ENCODE data around the gene DPH2.
A peak's percentile ranks its signal among the peaks of the same experiment; 100 is the strongest.

The DPH2 gene

DNA sequence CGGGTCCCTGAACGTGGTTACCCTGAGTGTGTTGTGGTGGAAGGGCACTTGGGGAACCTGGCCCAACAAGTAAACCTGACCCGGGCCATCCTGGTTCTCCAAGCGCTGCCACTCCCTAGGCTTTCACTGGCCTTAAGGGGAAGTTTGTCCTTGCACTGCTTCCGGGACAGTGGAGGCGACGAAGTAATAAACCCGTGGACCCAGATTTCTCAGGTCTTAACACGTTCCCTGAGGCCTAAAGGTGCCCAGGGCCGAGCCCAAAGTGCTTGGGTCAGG lies 21.3 kb downstream of the DPH2 start:
- H3K36me3 ChIP-seq (ENCODE audit: insufficient read depth, low read length), result no peaks in the 10 kb centered on the region
- TF ChIP-seq, protein P1, sequence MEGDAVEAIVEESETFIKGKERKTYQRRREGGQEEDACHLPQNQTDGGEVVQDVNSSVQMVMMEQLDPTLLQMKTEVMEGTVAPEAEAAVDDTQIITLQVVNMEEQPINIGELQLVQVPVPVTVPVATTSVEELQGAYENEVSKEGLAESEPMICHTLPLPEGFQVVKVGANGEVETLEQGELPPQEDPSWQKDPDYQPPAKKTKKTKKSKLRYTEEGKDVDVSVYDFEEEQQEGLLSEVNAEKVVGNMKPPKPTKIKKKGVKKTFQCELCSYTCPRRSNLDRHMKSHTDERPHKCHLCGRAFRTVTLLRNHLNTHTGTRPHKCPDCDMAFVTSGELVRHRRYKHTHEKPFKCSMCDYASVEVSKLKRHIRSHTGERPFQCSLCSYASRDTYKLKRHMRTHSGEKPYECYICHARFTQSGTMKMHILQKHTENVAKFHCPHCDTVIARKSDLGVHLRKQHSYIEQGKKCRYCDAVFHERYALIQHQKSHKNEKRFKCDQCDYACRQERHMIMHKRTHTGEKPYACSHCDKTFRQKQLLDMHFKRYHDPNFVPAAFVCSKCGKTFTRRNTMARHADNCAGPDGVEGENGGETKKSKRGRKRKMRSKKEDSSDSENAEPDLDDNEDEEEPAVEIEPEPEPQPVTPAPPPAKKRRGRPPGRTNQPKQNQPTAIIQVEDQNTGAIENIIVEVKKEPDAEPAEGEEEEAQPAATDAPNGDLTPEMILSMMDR (IDR thresholded peaks at IDR 0.05; ENCODE audit: borderline replicate concordance, extremely low read depth, low read length, poor library complexity, severe bottlenecking), result no peak
- no peak for TF ChIP-seq EZH2 (IDR thresholded peaks at IDR 0.05; ENCODE audit: borderline replicate concordance, low read depth, low read length, severe bottlenecking)
- peaks cover 13% of the 10 kb centered on the region for H3K27me3 ChIP-seq (ENCODE audit: insufficient read depth, low read length, poor library complexity)
- no peaks in the 10 kb centered on the region for H3K79me2 ChIP-seq (ENCODE audit: insufficient read depth, low read length)
- DNase-seq, result no peak
- H3K4me3 ChIP-seq (ENCODE audit: low read depth in 1 of 2, low read length in 2 of 2), result peak overlapping the region; percentile 52 to 69; a peak in 3 of 4 replicates
- peak overlapping the region; percentile 91 for H3K4me2 ChIP-seq (ENCODE audit: insufficient read depth, low read length)
- no peak overlapping the region for H3K27ac ChIP-seq (ENCODE audit: low read length)
- peaks cover 20% of the 10 kb centered on the region for H3K4me1 ChIP-seq (ENCODE audit: insufficient read depth, low read length)
- no peak for ATAC-seq (ENCODE audit: insufficient read depth, low read depth)
- H2AFZ ChIP-seq (ENCODE audit: low read depth, low read length), result peak overlapping the region; percentile 94
- peak overlapping the region; percentile 58 for H3K9ac ChIP-seq (ENCODE audit: low read depth, low read length)
- no peaks in the 10 kb centered on the region for H3K9me3 ChIP-seq (ENCODE audit: insufficient read depth, low read length, severe bottlenecking)
- H4K20me1 ChIP-seq (ENCODE audit: insufficient read depth, low read length), result 0 out of 2 replicates have a peak, but pooled peaks cover 7% of the 10 kb centered on the region

DNA sequence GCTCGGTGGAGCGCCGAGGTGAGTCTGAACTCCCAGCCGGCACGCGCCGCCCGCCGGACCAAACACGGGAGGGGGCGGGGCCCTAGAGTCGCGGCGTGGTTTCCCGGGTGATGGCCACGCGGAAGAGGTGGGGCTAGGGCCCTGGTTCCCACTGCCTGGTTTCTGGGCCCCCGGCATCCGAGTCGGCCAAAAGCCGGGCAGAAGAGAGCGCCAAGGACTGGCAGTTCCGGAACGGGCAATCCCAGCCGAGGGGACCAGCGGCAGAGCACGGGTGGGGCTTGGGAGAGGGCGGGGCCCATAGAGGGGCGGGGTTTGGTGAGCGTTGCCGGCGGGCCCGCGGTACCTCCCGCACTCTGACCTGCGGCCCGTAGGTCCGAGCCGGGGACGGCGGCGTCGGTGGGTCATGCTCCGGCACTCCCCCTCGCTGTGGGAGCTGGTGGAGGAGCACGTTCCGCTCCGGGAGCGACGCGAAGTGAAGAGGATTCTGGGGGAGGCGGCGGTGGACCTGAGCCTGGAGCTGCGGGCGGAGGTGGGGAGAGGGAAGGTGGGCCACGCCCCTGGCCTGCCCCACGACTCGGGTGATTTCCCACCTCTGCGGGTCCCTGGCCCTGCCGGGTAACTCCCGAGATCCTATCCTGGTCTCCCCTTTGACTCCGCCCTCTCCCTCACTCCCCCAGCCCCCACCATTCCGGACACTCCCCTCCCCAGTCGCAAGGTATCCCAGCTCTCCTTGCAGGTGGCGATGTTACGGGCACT lies 21.8 kb downstream of the DPH2 start, which contains the start of gene CCDC24:
Gene CCDC24, plus strand, starts transcription at position 124 of the 756 bp plus-strand sequence. Its CDS starts 280 bp downstream, at position 404.
- Histone ChIP-seq H3K4me3 (ENCODE audit: low read depth in 1 of 2, low read length in 2 of 2) (peak within 1 kb of the TSS; percentile 52 to 69; a peak in 3 of 4 replicates), H2AFZ (ENCODE audit: low read depth, low read length) (peak within 1 kb of the TSS; percentile 94), H3K4me2 (ENCODE audit: insufficient read depth, low read length) (peak within 1 kb of the TSS; percentile 91), H3K79me2 (ENCODE audit: insufficient read depth, low read length) (no peaks in the 10 kb centered on the region), H3K9ac (ENCODE audit: low read depth, low read length) (peak within 1 kb of the TSS; percentile 58), H3K36me3 (ENCODE audit: insufficient read depth, low read length) (no peaks in the 10 kb centered on the region), H4K20me1 (ENCODE audit: insufficient read depth, low read length) (0 out of 2 replicates have a peak, but pooled peaks cover 7% of the 10 kb centered on the region), H3K9me3 (ENCODE audit: insufficient read depth, low read length, severe bottlenecking) (no peaks in the 10 kb centered on the region), H3K27ac (ENCODE audit: low read length) (no peak within 1 kb of the TSS), H3K4me1 (ENCODE audit: insufficient read depth, low read length) (peaks cover 20% of the 10 kb centered on the region), H3K27me3 (ENCODE audit: insufficient read depth, low read length, poor library complexity) (peaks cover 12% of the 10 kb centered on the region)
- peak; percentile 62 for DNase-seq
- ATAC-seq (ENCODE audit: insufficient read depth, low read depth), result peak; percentile 78
- TF ChIP-seq, protein P1 (IDR thresholded peaks at IDR 0.05; ENCODE audit: borderline replicate concordance, extremely low read depth, low read length, poor library complexity, severe bottlenecking), result no peak
- TF ChIP-seq EZH2 (IDR thresholded peaks at IDR 0.05; ENCODE audit: borderline replicate concordance, low read depth, low read length, severe bottlenecking), result no peak

DNA sequence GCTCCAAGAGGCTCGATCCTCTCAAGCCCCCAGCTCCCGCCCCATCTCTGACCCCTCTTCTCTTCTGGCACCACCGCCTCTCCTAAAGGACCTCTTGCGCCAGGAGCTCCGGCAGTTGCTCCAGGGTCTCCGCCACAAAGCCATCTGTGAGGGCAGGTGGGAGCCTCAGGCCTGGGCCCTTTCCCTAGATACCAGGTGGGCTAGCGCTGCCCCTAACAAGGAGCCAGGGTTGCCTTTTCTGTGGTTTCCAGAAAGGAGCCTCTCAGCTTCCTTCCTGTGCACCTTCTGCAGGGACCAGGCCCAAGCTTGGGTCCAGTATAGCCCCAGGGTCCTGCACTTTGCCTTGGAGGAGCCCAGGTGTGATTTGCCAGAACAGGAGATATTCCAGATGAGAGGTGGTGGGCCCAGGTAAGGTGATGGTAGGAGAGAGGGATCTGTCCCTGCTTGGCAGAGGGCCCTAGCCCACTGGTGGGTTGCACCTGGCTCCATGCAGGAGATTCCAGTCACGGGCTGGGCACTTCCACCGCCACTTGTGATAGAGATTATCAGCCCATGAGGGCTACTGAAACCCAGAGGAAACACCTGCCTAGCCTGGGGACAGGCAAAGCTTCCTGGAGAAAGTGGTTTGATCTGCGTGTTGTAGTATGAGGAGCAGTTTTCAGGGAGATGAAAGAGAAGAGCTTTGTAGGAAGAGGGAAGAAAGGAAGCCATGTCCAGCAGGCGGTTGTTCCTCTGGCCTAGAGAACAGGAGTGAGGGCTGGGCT lies 22.6 kb downstream of the DPH2 start:
- Histone ChIP-seq H3K4me1 (ENCODE audit: insufficient read depth, low read length) (peaks cover 20% of the 10 kb centered on the region), H3K36me3 (ENCODE audit: insufficient read depth, low read length) (no peaks in the 10 kb centered on the region), H3K79me2 (ENCODE audit: insufficient read depth, low read length) (no peaks in the 10 kb centered on the region), H3K4me2 (ENCODE audit: insufficient read depth, low read length) (peak overlapping the region; percentile 91), H3K9ac (ENCODE audit: low read depth, low read length) (peak overlapping the region; percentile 58; the same call in 1 of the 2 replicates), H2AFZ (ENCODE audit: low read depth, low read length) (peak overlapping the region; percentile 94), H3K27me3 (ENCODE audit: insufficient read depth, low read length, poor library complexity) (peaks cover 9% of the 10 kb centered on the region), H3K4me3 (ENCODE audit: low read depth in 1 of 2, low read length in 2 of 2) (peak overlapping the region; percentile 52 to 69; a peak in 3 of 4 replicates), H3K27ac (ENCODE audit: low read length) (no peak overlapping the region), H3K9me3 (ENCODE audit: insufficient read depth, low read length, severe bottlenecking) (no peaks in the 10 kb centered on the region), H4K20me1 (ENCODE audit: insufficient read depth, low read length) (peaks cover 7% of the 10 kb centered on the region; the same call in 1 of the 2 replicates)
- TF ChIP-seq, protein P1 (IDR thresholded peaks at IDR 0.05; ENCODE audit: borderline replicate concordance, extremely low read depth, low read length, poor library complexity, severe bottlenecking), result no peak
- TF ChIP-seq EZH2 (IDR thresholded peaks at IDR 0.05; ENCODE audit: borderline replicate concordance, low read depth, low read length, severe bottlenecking), result no peak
- no peak for DNase-seq
- ATAC-seq (ENCODE audit: insufficient read depth, low read depth), result no peak

Data from DND-41 (cell line).